NCI-H2196 treated with DMSO at 0.1 percent for 48 hours (cell line): ENCODE measurements around the gene RASSF4.

Source experiments
- DNase-seq: peaks from one replicate; lab custom pipeline; 2025; ENCODE audit not compliant: unreplicated experiment; lab: John Stamatoyannopoulos, UW

RASSF4 gene

GRCh38 chr10:44927352-44927751 lies 32.2 kb upstream of the RASSF4 start:
- DNase-seq, result no peak

GRCh38 chr10:44928462-44928861 lies 31.1 kb upstream of the RASSF4 start:
- DNase-seq, result no peak

- no peak for DNase-seq
Observed at GRCh38 chr10:44929356-44930255, 30.0 kb upstream of the RASSF4 start.

GRCh38 chr10:44930904-44931620 lies 28.5 kb upstream of the RASSF4 start:
- no peak for DNase-seq

GRCh38 chr10:44931621-44932516 lies 27.7 kb upstream of the RASSF4 start:
- no peak for DNase-seq

- peak; percentile 17 for DNase-seq
Observed at GRCh38 chr10:44932517-44933450, 26.8 kb upstream of the RASSF4 start.

- DNase-seq, result no peak
Observed at GRCh38 chr10:44933451-44934321, 25.9 kb upstream of the RASSF4 start.

- DNase-seq, result no peak
Observed at GRCh38 chr10:44934416-44935200, 25.0 kb upstream of the RASSF4 start.

GRCh38 chr10:44935201-44935965 lies 24.2 kb upstream of the RASSF4 start:
- DNase-seq, result no peak

GRCh38 chr10:44935966-44936295 lies 23.7 kb upstream of the RASSF4 start:
- DNase-seq, result no peak

- no peak for DNase-seq
Observed at GRCh38 chr10:44936314-44936975, 23.2 kb upstream of the RASSF4 start.

- no peak for DNase-seq
Observed at GRCh38 chr10:44937196-44938005, 22.2 kb upstream of the RASSF4 start.

- DNase-seq, result no peak
Observed at GRCh38 chr10:44938956-44939355, 20.6 kb upstream of the RASSF4 start.

- no peak for DNase-seq
Observed at GRCh38 chr10:44939691-44940401, 19.8 kb upstream of the RASSF4 start.

GRCh38 chr10:44944354-44944753 lies 15.2 kb upstream of the RASSF4 start:
- no peak for DNase-seq

GRCh38 chr10:44946205-44946604 lies 13.4 kb upstream of the RASSF4 start:
- no peak for DNase-seq
